ENCODE measurements around the gene NETO1.

The NETO1 gene

GRCh38 chr18:72742002-72742401, 125.8 kb downstream of the NETO1 start:
- DNase-seq (no peak), ATAC-seq (replicated peaks) (no peak)
- peaks cover 1 to 3% of the 10 kb centered on the region in 2 donors for H3K36me3 Mint-ChIP-seq
- peaks cover 0 to 2% of the 10 kb centered on the region in 2 donors for H3K4me1 Mint-ChIP-seq
- H3K9me3 Mint-ChIP-seq: no peaks in the 10 kb centered on the region
- H3K27ac Mint-ChIP-seq: no peak overlapping the region
- H3K4me3 Mint-ChIP-seq: no peak overlapping the region
- H3K27me3 Mint-ChIP-seq: no peaks in the 10 kb centered on the region

DNA sequence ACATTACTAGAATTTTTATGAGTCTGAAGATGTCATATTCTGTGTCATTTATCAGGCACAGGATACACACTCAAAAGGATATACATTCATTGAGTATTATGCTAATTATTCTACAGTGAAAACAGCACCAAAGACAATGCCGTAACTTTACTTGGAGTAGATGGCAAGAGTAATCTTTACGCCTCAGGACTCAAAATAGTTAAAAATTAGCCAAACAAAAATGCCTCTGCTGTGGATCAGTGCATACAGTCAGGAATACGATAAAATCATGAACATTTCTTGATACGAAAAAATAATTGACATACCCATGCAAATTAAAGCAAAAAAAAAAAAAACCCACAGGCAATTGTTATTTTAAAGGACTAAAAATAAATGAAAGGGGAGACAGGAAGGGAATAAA, 129.7 kb downstream of the NETO1 start:
- no peak for ATAC-seq (replicated peaks)
- H3K4me1 Mint-ChIP-seq: peaks cover 0 to 2% of the 10 kb centered on the region in 2 donors
- H3K27ac Mint-ChIP-seq: no peak overlapping the region
- no peaks in the 10 kb centered on the region for H3K27me3 Mint-ChIP-seq
- DNase-seq: no peak
- H3K4me3 Mint-ChIP-seq: no peak overlapping the region
- peaks cover 0 to 3% of the 10 kb centered on the region in 2 donors for H3K36me3 Mint-ChIP-seq
- H3K9me3 Mint-ChIP-seq: no peaks in the 10 kb centered on the region

DNA sequence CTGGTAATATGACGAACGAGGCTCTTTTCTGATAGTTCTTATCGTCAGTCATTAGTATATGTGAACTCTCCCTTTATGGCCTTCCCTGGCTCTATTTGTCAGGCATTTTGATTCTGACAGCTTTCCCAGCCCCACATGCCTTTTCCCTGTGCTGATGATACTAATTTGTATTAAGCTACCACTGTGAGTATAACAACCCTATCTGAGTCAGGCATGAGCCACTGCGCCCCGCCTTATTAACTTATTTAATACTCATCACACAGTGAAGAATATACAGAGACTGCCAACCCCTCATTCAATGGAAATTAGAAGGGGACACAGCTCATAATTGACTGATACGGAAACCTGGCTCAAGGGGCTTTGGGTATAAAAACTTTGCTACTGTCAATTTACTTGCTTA, 140.0 kb downstream of the NETO1 start:
- ATAC-seq (replicated peaks) (no peak), DNase-seq (no peak)
- no peak overlapping the region for H3K27ac Mint-ChIP-seq
- H3K36me3 Mint-ChIP-seq: no peaks in the 10 kb centered on the region
- peaks cover 5% of the 10 kb centered on the region in 2 donors for H3K27me3 Mint-ChIP-seq
- H3K4me1 Mint-ChIP-seq: peaks cover 0 to 2% of the 10 kb centered on the region in 2 donors
- H3K4me3 Mint-ChIP-seq: no peak overlapping the region
- H3K9me3 Mint-ChIP-seq: no peaks in the 10 kb centered on the region

- Mint-ChIP-seq H3K36me3 (no peaks in the 10 kb centered on the region), H3K9me3 (no peaks in the 10 kb centered on the region), H3K27me3 (peaks cover 5% of the 10 kb centered on the region in 2 donors), H3K27ac (no peak overlapping the region), H3K4me3 (no peak overlapping the region), H3K4me1 (peaks cover 0 to 2% of the 10 kb centered on the region in 2 donors)
- DNase-seq: no peak
- ATAC-seq (replicated peaks): no peak
These were observed 140.6 kb downstream of the NETO1 start for GRCh38 chr18:72727038-72727655.

GRCh38 chr18:72726201-72726600, 141.6 kb downstream of the NETO1 start:
- ATAC-seq (replicated peaks) (no peak), DNase-seq (no peak)
- Mint-ChIP-seq H3K27ac (no peak overlapping the region), H3K9me3 (no peaks in the 10 kb centered on the region), H3K4me1 (peaks cover 0 to 2% of the 10 kb centered on the region in 2 donors), H3K4me3 (no peak overlapping the region), H3K27me3 (peaks cover 5% of the 10 kb centered on the region in 2 donors), H3K36me3 (no peaks in the 10 kb centered on the region)

DNA sequence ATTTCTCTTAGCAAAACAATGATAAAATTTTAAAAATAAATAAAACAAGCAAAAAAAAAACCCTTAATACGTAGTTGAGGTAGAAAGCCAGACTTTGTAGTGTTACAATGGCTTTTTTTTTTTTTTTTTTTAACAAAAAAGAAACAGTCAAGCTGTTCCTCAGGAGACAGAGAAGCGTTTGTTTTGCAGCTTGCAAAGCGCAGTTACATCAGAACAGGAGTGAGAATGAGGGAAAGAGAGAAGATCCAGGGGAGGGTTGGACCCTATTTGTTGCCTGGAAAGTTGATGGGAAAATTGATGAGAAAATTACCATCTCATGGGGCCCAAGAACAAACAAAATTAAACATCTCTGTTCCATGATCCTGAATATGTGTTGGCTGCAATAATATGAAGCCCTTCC, 146.5 kb downstream of the NETO1 start:
- DNase-seq: no peak
- Mint-ChIP-seq H3K36me3 (no peaks in the 10 kb centered on the region), H3K4me1 (no peaks in the 10 kb centered on the region), H3K9me3 (no peaks in the 10 kb centered on the region), H3K4me3 (no peak overlapping the region), H3K27me3 (no peaks in the 10 kb centered on the region), H3K27ac (no peak overlapping the region)
- no peak for ATAC-seq (replicated peaks)

- Mint-ChIP-seq H3K4me3 (no peak overlapping the region), H3K27me3 (no peaks in the 10 kb centered on the region), H3K27ac (no peak overlapping the region), H3K36me3 (no peaks in the 10 kb centered on the region), H3K9me3 (no peaks in the 10 kb centered on the region), H3K4me1 (no peaks in the 10 kb centered on the region)
- ATAC-seq (replicated peaks) (no peak), DNase-seq (no peak)
These were observed 147.7 kb downstream of the NETO1 start for GRCh38 chr18:72720116-72720515.

DNA sequence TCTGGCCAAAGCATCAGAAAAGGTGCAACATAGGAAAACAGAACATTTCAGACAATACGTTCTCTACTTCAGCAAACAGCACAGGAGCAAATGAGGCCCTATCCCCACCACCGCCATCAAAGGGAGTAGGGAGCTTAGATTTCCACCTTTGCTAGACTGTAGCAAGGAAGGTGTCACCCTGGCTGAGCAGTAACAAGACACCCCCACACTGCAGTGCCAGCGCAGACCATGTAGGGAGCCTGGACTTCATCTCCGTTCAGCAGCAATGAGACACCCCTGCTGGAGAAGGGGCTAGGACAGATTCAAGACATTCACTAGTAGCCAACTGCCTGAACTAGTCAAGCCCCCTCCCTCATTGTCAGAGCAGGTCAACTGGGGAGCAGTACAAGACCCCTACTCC, 163.6 kb downstream of the NETO1 start:
- Mint-ChIP-seq H3K9me3 (no peaks in the 10 kb centered on the region), H3K4me1 (no peaks in the 10 kb centered on the region), H3K27me3 (peaks cover 4 to 11% of the 10 kb centered on the region in 2 donors), H3K36me3 (no peaks in the 10 kb centered on the region), H3K4me3 (no peak overlapping the region), H3K27ac (no peak overlapping the region)
- ATAC-seq (replicated peaks): no peak
- no peak for DNase-seq

DNA sequence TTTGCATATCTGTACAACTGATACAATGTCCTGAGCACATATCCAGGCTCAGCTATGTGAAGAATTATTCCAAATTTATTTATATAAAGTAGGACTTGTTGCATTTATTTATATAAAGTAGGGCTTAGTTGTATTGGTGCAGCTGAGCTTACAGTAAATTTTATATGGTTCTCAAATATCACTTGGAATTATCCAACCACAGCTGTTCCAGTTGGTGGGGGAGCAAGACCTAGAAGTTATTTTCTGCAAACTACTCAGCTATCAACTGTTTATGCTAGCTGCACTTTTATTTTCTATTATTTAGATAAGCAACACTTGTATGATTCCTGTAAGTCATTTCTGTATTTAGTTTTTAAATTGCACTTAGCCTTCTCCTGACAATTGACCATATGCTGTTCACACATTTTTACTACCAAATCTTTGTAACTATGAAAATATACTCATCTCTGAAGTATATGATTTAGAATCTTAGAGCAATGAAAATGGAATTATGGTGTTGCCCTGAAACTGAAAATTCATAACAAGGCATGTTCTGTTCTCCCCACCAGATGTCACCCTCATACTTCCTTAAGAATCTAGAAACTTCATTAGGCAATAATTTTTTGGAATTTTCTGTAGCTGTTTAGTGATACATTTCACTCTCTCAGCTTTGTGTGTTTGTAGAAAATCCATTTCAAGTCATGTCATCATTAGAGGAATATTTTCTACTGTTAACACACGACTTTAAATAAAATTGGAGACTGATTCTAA, 166.7 kb downstream of the NETO1 start:
- no peaks in the 10 kb centered on the region for H3K9me3 Mint-ChIP-seq
- no peak for DNase-seq
- H3K27me3 Mint-ChIP-seq: peaks cover 6 to 9% of the 10 kb centered on the region in 2 donors
- ATAC-seq (replicated peaks): no peak
- no peak overlapping the region for H3K4me3 Mint-ChIP-seq
- H3K36me3 Mint-ChIP-seq: no peaks in the 10 kb centered on the region
- no peak overlapping the region for H3K27ac Mint-ChIP-seq
- no peaks in the 10 kb centered on the region for H3K4me1 Mint-ChIP-seq

DNA sequence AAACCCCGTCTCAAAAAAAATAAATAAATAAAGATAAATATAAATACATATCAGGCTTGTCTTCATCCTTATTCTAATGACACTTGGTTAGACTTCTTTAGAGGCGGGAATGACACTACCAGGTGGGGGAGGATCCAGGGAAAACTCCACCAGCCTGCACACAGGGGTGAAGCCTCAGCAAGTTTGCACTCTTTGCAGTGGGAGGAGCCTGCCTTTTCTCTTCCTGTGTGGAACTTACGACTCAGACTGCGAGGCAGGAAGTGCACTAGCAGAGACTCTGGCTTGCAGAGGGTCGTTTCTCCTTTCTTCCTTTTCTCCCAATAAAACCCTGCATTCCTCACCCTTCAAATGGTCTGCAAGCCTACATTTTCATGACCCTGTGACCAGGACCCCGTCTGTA, 170.1 kb downstream of the NETO1 start:
- Mint-ChIP-seq H3K4me1 (no peaks in the 10 kb centered on the region), H3K4me3 (no peak overlapping the region), H3K9me3 (no peaks in the 10 kb centered on the region), H3K27ac (no peak overlapping the region), H3K27me3 (peaks cover 3 to 9% of the 10 kb centered on the region in 2 donors), H3K36me3 (no peaks in the 10 kb centered on the region)
- ATAC-seq (replicated peaks) (peak in 1 of 2 donors; percentile 33), DNase-seq (no peak)

DNA sequence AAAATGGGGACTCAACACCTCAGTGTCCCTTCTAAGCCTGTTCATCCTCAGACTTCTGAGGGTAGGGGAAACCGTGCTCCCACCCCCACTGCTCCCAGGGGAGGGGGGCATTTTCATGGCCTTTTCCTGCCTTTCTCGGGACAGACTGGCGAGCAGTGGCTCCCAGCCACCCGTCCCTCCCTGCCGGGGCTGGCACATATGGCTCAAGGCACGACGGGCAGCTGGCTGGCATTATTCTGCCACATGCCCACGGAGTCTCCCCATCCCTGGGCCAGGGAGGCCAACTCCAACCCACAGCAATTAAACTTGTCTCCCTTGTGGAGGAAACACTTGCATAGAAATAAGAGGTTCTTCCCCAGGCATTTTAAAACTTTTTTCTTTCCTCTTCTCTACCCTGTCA, 175.2 kb downstream of the NETO1 start:
- Mint-ChIP-seq H3K4me3 (no peak overlapping the region), H3K27ac (no peak overlapping the region), H3K9me3 (no peaks in the 10 kb centered on the region), H3K27me3 (peaks cover 10 to 13% of the 10 kb centered on the region in 2 donors), H3K36me3 (no peaks in the 10 kb centered on the region), H3K4me1 (no peaks in the 10 kb centered on the region)
- ATAC-seq (replicated peaks) (no peak), DNase-seq (no peak)

Measured in stimulated activated naive B cell treated with anti-CD40 and anti-IgM and Interleukin-4, amounts not matched to agents 10 μg/mL and 1 μg/mL and 100 μg/mL, for 72 hours (primary cell).